Activated B cell treated with CpG ODN at 0.5 μM for 24 hours (primary cell): ENCODE results near the gene RNLS. TPM values are rescaled to one million over a fixed set of nuclear protein-coding genes. Genes with fewer than 3 reads are reported as not detected.

Experiments
- ATAC-seq: fragments of 200-7000 bp; cut with Tn5 transposase; one replicate; pipeline ENCODE4 v1.10.0; 2021; ENCODE audit warnings: low read depth, mild to moderate bottlenecking, moderate library complexity
- CTCF ChIA-PET: fragments of 350-600 bp; sonication (Branson Sonifier 250); formaldehyde crosslinking; loops from one replicate; lab custom pipeline; 2021; ENCODE audit warnings: antibody characterized with exemption; lab: Charles Lee
- POLR2A ChIA-PET: fragments of 350-600 bp; sonication (Branson Sonifier 250); formaldehyde crosslinking; loops from one replicate; lab custom pipeline; 2021; ENCODE audit warnings: antibody characterized with exemption; lab: Charles Lee
- DNase-seq: peaks from one replicate; pipeline ENCODE4 v3.0.0; 2022
- H3K27ac Mint-ChIP-seq: one replicate; pipeline ENCODE4 v1.8.0; 2020; ENCODE audit warnings: mixed read lengths
- H3K27me3 Mint-ChIP-seq: one replicate; pipeline ENCODE4 v1.8.0; 2021; ENCODE audit warnings: mixed read lengths
- H3K36me3 Mint-ChIP-seq: one replicate; pipeline ENCODE4 v1.8.0; 2021; ENCODE audit warnings: low read depth, mixed read lengths
- H3K4me1 Mint-ChIP-seq: one replicate; pipeline ENCODE4 v1.8.0; 2021; ENCODE audit warnings: mixed read lengths
- H3K4me3 Mint-ChIP-seq: one replicate; pipeline ENCODE4 v1.8.0; 2020; ENCODE audit warnings: mild to moderate bottlenecking, mixed read lengths
- H3K9me3 Mint-ChIP-seq: one replicate; pipeline ENCODE4 v1.8.0; 2020; ENCODE audit warnings: mixed read lengths
- CTCF ChIP-seq: fragments of 200-600 bp; IDR thresholded peaks from one replicate; pipeline ENCODE4 v1.8.0; 2022; ENCODE audit warnings: antibody characterized with exemption, mild to moderate bottlenecking
- intact Hi-C: fragments of 100-400 bp; cut with micrococcal nuclease; formaldehyde crosslinking; loops from one replicate; pipeline ENCODE4 v1.15.1; 2024
- total RNA-seq: library from RNA; stranded (reverse); gene quantifications from 2 replicates; pipeline ENCODE4 v1.2.3, GENCODE V29; 2022

RNLS gene
- total RNA-seq, 1 donor from 2014 or later = 5.7 TPM

DNA sequence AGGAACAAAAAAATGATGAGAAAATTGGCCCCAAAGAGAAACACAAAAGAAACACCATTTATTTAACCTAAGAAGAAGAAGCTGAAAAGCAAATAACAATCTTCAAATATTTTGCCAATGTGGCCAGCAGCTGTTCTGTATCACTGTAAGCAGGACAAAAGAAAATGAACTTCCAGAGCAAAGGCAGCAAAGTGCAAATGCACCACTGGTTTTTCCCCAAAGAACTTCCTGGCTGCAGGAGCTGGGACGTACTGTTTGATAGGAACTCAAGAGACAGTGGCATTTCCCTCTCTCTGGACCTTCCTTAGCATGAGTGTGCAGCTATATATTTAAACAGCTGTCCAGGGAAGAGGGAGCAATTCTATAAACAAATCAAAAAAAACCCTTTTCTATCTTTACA is 60.4 kb downstream of the RNLS start:
- H3K4me1 Mint-ChIP-seq = no peaks in the 10 kb centered on the region
- no peaks in the 10 kb centered on the region for H3K9me3 Mint-ChIP-seq
- H3K36me3 Mint-ChIP-seq = no peaks in the 10 kb centered on the region
- intact Hi-C loops = no loop called here
- ATAC-seq (no peak), DNase-seq (no peak)
- no peak overlapping the region for H3K27ac Mint-ChIP-seq
- TF ChIP-seq CTCF = no peak
- ChIA-PET CTCF (no interaction called here), POLR2A (no interaction called here)
- no peak overlapping the region for H3K4me3 Mint-ChIP-seq
- H3K27me3 Mint-ChIP-seq = no peaks in the 10 kb centered on the region

- Mint-ChIP-seq H3K27ac (no peak overlapping the region), H3K27me3 (no peaks in the 10 kb centered on the region), H3K9me3 (no peaks in the 10 kb centered on the region), H3K36me3 (no peaks in the 10 kb centered on the region), H3K4me3 (no peak overlapping the region), H3K4me1 (no peaks in the 10 kb centered on the region)
- intact Hi-C loops = no loop called here
- TF ChIP-seq CTCF = no peak
- DNase-seq = no peak
- POLR2A ChIA-PET = interaction anchor here (0.6 kb wide), 1 partner anchor 1551 kb away, joined by 3 read pairs; no protein-coding TSS in a partner anchor
- ATAC-seq = no peak
- CTCF ChIA-PET = no interaction called here
Measured at GRCh38 chr10:88521791-88522190, 61.3 kb downstream of the RNLS start.

GRCh38 chr10:88515235-88515634 is 67.9 kb downstream of the RNLS start:
- no peak for TF ChIP-seq CTCF
- CTCF ChIA-PET = no interaction called here
- intact Hi-C loops = no loop called here
- DNase-seq = no peak
- H3K36me3 Mint-ChIP-seq = no peaks in the 10 kb centered on the region
- H3K4me1 Mint-ChIP-seq = no peaks in the 10 kb centered on the region
- POLR2A ChIA-PET = no interaction called here
- no peak overlapping the region for H3K27ac Mint-ChIP-seq
- no peaks in the 10 kb centered on the region for H3K27me3 Mint-ChIP-seq
- ATAC-seq = no peak
- H3K9me3 Mint-ChIP-seq = peaks cover 4% of the 10 kb centered on the region
- no peak overlapping the region for H3K4me3 Mint-ChIP-seq

GRCh38 chr10:88512599-88512998 is 70.5 kb downstream of the RNLS start:
- no peak overlapping the region for H3K4me3 Mint-ChIP-seq
- ATAC-seq (no peak), DNase-seq (no peak)
- H3K36me3 Mint-ChIP-seq = no peaks in the 10 kb centered on the region
- H3K4me1 Mint-ChIP-seq = peaks cover 3% of the 10 kb centered on the region
- CTCF ChIA-PET = no interaction called here
- no peak overlapping the region for H3K27ac Mint-ChIP-seq
- intact Hi-C loops = no loop called here
- peaks cover 4% of the 10 kb centered on the region for H3K9me3 Mint-ChIP-seq
- TF ChIP-seq CTCF = no peak
- POLR2A ChIA-PET = no interaction called here
- no peaks in the 10 kb centered on the region for H3K27me3 Mint-ChIP-seq

GRCh38 chr10:88508796-88509195 is 74.3 kb downstream of the RNLS start:
- Mint-ChIP-seq H3K27ac (no peak overlapping the region), H3K27me3 (no peaks in the 10 kb centered on the region), H3K4me1 (peaks cover 3% of the 10 kb centered on the region), H3K36me3 (no peaks in the 10 kb centered on the region), H3K9me3 (no peaks in the 10 kb centered on the region), H3K4me3 (no peak overlapping the region)
- CTCF ChIA-PET = no interaction called here
- DNase-seq = no peak
- intact Hi-C loops = no loop called here
- no peak for TF ChIP-seq CTCF
- POLR2A ChIA-PET = no interaction called here
- no peak for ATAC-seq
